Measurements from ENCODE around the gene TPST1.

TPST1 gene

GRCh38 chr7:66281678-66282590 lies 76.8 kb downstream of the TPST1 start:
- TF ChIP-seq CTCF (IDR thresholded peaks at IDR 0.05; ENCODE audit: low read depth, low read length, missing control alignments): no peak
- DNase-seq (ENCODE audit: extremely low read depth, low read depth): peak; percentile 54
- no peak overlapping the region for H3K4me3 ChIP-seq (replicated peaks; ENCODE audit: low read depth, low read length)

DNA sequence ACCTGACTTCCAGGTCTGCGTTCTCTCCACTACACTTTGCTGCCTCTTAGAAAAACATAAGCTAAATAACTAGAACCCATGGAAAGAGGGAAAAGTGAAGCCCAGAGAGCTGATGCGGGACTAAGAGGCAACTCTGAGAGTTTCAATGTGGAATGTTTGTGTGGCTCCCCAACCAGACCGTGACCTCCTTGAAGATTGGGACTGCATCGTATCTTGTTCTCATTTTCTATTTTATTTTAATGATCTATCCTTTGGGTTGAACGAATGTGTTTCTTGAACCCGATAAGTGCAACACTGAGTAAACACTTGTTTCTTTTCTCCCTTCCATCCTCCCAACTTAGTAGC lies 77.4 kb downstream of the TPST1 start:
- DNase-seq (ENCODE audit: extremely low read depth, low read depth): no peak
- TF ChIP-seq CTCF (IDR thresholded peaks at IDR 0.05; ENCODE audit: low read depth, low read length, missing control alignments): no peak
- H3K4me3 ChIP-seq (replicated peaks; ENCODE audit: low read depth, low read length): no peak overlapping the region

- TF ChIP-seq CTCF (IDR thresholded peaks at IDR 0.05; ENCODE audit: low read depth, low read length, missing control alignments): no peak
- DNase-seq (ENCODE audit: extremely low read depth, low read depth): no peak
- H3K4me3 ChIP-seq (replicated peaks; ENCODE audit: low read depth, low read length): no peak overlapping the region
These were observed 78.1 kb downstream of the TPST1 start for GRCh38 chr7:66283003-66283920.

- H3K4me3 ChIP-seq (replicated peaks; ENCODE audit: low read depth, low read length): no peak overlapping the region
- no peak for DNase-seq (ENCODE audit: extremely low read depth, low read depth)
- TF ChIP-seq CTCF (IDR thresholded peaks at IDR 0.05; ENCODE audit: low read depth, low read length, missing control alignments): no peak
These were observed 90.9 kb downstream of the TPST1 start for GRCh38 chr7:66296001-66296521.

DNA sequence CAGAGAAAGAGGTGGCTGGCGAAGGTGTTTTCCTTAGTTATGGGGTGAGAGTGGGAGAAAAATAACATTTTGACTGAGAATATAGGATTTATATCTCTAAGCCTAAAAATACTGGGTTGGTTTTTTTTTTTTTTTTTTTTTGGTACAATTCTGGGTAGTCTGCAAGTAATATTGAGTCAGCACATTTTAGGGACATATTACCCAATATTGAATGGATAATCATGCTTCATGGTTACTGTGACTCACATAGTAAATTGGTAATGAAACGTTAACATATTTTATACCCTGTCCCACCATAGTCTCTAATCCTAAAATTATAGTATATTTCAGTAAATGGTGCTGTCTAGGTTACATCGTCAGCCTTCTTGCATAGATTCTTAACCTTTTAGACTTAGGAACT lies 91.4 kb downstream of the TPST1 start:
- TF ChIP-seq CTCF (IDR thresholded peaks at IDR 0.05; ENCODE audit: low read depth, low read length, missing control alignments): no peak
- H3K4me3 ChIP-seq (replicated peaks; ENCODE audit: low read depth, low read length): no peak overlapping the region
- no peak for DNase-seq (ENCODE audit: extremely low read depth, low read depth)

GRCh38 chr7:66297579-66297978 lies 92.4 kb downstream of the TPST1 start:
- H3K4me3 ChIP-seq (replicated peaks; ENCODE audit: low read depth, low read length): no peak overlapping the region
- TF ChIP-seq CTCF (IDR thresholded peaks at IDR 0.05; ENCODE audit: low read depth, low read length, missing control alignments): no peak
- no peak for DNase-seq (ENCODE audit: extremely low read depth, low read depth)
